ENCODE measurements around the gene ANGPTL3. TPM values are rescaled to one million over a fixed set of nuclear protein-coding genes. Genes with fewer than 3 reads are reported as not detected.
"Not testable (repeated sequence)": the region's sequence is repeated elsewhere in the genome, so short reads cannot be mapped to it uniquely, and the experiment has no call there.

ANGPTL3 gene
- total RNA-seq, 2 experiments from 2014 or later: not detected

DNA sequence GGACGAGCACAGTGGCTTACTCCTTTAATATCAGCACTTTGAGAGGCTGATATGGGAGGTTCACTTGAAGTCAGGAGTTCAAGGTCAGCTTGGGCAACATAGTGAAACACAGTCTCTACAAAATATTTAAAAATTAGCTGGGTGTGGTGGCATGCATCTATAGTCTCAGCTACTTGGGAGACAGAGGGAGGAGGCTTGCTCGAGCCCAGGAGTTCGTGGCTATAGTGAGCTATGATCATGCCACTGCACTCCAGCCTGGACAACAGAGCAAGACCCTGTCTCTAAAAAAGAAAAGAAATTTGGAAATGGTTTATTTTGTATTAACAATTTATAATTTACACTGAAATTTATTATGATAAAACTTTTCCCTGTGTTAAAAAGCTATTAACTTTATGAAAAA lies 1.7 kb upstream of the ANGPTL3 start:
- ChIA-PET POLR2A (no interaction called here), CTCF (no interaction called here)
- H3K36me3 Mint-ChIP-seq (ENCODE audit: low read depth): no peaks in the 10 kb centered on the region
- no peak overlapping the region for H3K27ac Mint-ChIP-seq
- H3K9me3 Mint-ChIP-seq: no peaks in the 10 kb centered on the region
- DNase-seq: no peak
- no peaks in the 10 kb centered on the region for H3K27me3 Mint-ChIP-seq
- H3K4me1 Mint-ChIP-seq: no peaks in the 10 kb centered on the region
- H3K4me3 Mint-ChIP-seq: no peak overlapping the region

DNA sequence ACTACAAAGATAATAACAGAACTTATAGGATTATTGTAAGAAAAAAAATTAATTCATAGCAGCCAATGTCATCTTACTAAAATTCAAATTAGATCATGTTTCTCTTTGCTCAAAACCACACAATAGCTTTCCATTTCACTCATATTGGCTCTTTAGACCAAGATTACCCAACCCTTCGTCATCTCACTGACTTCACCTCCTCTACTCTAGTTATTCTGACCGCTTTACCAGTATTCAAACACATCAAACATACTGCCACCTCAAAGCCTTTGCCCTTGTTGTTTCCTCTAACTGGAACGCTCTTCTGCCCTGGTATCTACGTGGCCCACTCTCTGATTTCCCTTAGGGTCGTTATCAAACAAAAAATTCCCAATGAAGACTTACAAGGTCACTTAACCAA lies 1.7 kb downstream of the ANGPTL3 start:
- Mint-ChIP-seq H3K27ac (no peak overlapping the region), H3K27me3 (no peaks in the 10 kb centered on the region), H3K36me3 (ENCODE audit: low read depth) (no peaks in the 10 kb centered on the region), H3K4me1 (no peaks in the 10 kb centered on the region), H3K4me3 (no peak overlapping the region), H3K9me3 (no peaks in the 10 kb centered on the region)
- ChIA-PET CTCF (no interaction called here), POLR2A (no interaction called here)
- DNase-seq: no peak

DNA sequence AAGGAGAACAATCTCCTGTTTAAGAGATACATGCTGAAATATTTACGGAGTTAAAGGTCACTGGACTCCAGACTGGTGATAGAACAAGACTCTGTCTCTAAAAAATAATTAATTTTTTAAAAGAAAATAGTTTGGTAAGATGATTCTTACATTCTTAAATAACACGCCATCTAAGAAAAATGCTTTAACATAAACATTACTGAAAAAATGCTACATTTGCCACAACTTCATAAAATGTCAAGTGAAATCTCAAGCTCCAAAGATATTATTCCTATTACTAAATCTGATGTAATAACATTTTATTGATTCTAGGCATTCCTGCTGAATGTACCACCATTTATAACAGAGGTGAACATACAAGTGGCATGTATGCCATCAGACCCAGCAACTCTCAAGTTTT lies 4.1 kb downstream of the ANGPTL3 start:
- no peak overlapping the region for H3K4me3 Mint-ChIP-seq
- no peaks in the 10 kb centered on the region for H3K9me3 Mint-ChIP-seq
- ChIA-PET CTCF (no interaction called here), POLR2A (no interaction called here)
- no peaks in the 10 kb centered on the region for H3K36me3 Mint-ChIP-seq (ENCODE audit: low read depth)
- no peaks in the 10 kb centered on the region for H3K27me3 Mint-ChIP-seq
- DNase-seq: no peak
- no peak overlapping the region for H3K27ac Mint-ChIP-seq
- H3K4me1 Mint-ChIP-seq: no peaks in the 10 kb centered on the region

DNA sequence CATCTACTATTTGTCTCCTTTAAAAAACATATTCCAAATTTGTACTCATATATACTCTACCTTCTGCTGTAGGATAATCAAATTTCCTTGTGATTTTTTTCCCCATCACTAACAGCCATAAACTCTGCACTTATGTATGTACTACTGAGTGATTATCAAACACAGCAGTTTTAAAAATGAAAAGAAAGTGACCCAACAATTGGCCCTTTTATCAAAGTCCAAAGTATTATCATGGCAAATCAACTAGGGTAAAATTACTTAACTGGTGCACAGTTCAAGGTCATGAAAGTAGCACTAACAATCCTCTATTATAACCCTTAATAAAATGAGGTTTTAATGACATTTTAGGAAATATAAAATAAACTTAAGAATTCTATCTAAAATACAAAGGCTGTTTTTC lies 11.6 kb downstream of the ANGPTL3 start:
- ChIA-PET POLR2A (no interaction called here), CTCF (no interaction called here)
- no peak overlapping the region for H3K27ac Mint-ChIP-seq
- no peak for DNase-seq
- H3K27me3 Mint-ChIP-seq: no peaks in the 10 kb centered on the region
- no peaks in the 10 kb centered on the region for H3K4me1 Mint-ChIP-seq
- H3K4me3 Mint-ChIP-seq: no peak overlapping the region
- H3K9me3 Mint-ChIP-seq: no peaks in the 10 kb centered on the region
- no peaks in the 10 kb centered on the region for H3K36me3 Mint-ChIP-seq (ENCODE audit: low read depth)

DNA sequence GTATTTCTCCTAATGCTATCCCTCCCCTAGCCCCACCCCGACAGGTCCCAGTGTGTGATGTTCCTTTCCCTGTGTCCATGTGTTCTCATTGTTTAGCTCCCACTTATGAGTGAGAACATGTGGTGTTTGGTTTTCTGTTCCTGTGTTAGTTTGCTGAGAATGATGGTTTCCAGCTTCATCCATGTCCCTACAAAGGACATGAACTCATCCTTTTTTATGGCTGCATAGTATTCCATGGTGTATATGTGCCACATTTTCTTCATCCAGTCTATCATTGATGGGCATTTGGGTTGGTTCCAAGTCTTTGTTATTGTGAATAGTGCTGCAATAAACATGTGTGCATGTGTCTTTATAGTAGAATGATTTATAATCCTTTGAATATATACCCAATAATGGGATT lies 13.3 kb downstream of the ANGPTL3 start:
- H3K4me1 Mint-ChIP-seq; H3K4me3 Mint-ChIP-seq; H3K9me3 Mint-ChIP-seq; H3K27me3 Mint-ChIP-seq; DNase-seq; H3K36me3 Mint-ChIP-seq (ENCODE audit: low read depth); H3K27ac Mint-ChIP-seq; POLR2A ChIA-PET; CTCF ChIA-PET: not testable (repeated sequence)

DNA sequence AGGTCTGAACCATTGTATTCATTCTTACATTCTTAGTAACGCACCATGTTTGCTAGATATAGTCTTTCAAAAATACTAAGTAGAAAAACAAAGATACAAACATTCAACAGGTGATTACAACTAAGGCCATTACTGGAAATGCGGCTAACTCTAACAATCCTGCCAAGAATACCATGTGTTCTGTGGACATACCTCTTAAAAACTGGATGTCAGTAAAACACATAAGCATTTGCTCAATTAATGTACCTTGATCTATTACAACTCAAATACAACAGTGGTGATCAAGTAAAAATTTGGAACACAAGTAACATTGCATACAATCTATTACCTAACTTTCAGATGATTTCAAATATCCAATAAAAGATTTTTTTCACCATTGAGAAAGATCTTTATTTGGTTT lies 15.4 kb downstream of the ANGPTL3 start:
- ChIA-PET CTCF (no interaction called here), POLR2A (no interaction called here)
- H3K9me3 Mint-ChIP-seq: no peaks in the 10 kb centered on the region
- H3K4me3 Mint-ChIP-seq: no peak overlapping the region
- H3K27ac Mint-ChIP-seq: no peak overlapping the region
- no peaks in the 10 kb centered on the region for H3K36me3 Mint-ChIP-seq (ENCODE audit: low read depth)
- no peaks in the 10 kb centered on the region for H3K4me1 Mint-ChIP-seq
- no peaks in the 10 kb centered on the region for H3K27me3 Mint-ChIP-seq
- DNase-seq: no peak

DNA sequence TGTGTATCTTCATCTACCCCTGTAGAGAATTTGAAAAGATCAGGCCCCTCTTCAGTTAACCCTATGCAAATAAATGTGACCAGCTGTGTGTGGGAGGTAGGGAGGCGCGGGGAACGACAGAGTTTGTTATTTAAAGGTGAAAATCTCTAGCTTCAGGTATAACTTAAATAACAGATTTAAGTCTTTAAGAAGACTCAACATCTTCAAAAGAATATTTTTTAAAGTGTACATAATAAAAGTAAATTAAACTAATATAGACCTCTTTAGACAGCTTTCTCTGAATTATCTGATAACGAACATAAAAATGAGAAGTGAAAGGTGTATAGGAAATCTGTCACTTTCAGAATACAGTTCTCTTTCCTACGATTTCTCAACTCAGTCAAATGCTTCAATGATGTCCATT lies 16.0 kb downstream of the ANGPTL3 start:
- no peak for DNase-seq
- H3K4me1 Mint-ChIP-seq: no peaks in the 10 kb centered on the region
- ChIA-PET CTCF (no interaction called here), POLR2A (no interaction called here)
- no peaks in the 10 kb centered on the region for H3K36me3 Mint-ChIP-seq (ENCODE audit: low read depth)
- no peaks in the 10 kb centered on the region for H3K9me3 Mint-ChIP-seq
- H3K27ac Mint-ChIP-seq: no peak overlapping the region
- no peaks in the 10 kb centered on the region for H3K27me3 Mint-ChIP-seq
- no peak overlapping the region for H3K4me3 Mint-ChIP-seq

DNA sequence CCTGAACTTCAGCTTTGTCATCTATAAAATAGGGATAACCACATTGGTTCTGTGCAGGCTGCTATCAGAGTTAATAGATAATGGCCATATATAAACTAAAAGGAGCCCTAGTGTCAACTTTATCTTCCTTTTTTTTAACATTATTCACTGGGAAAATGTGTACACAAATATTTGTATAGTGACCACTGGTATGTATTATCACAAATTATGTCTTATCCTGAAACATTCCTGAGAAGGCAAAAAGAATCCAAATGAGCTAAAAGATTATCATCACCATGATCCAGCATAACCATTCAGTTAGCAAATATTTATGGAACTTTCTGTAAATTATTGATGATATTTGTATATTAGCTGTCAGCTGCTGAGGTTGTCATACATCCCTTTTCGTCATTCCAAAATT lies 16.6 kb downstream of the ANGPTL3 start:
- H3K4me3 Mint-ChIP-seq: no peak overlapping the region
- H3K27me3 Mint-ChIP-seq: no peaks in the 10 kb centered on the region
- no peaks in the 10 kb centered on the region for H3K9me3 Mint-ChIP-seq
- ChIA-PET CTCF (no interaction called here), POLR2A (no interaction called here)
- no peaks in the 10 kb centered on the region for H3K4me1 Mint-ChIP-seq
- no peak overlapping the region for H3K27ac Mint-ChIP-seq
- no peak for DNase-seq
- no peaks in the 10 kb centered on the region for H3K36me3 Mint-ChIP-seq (ENCODE audit: low read depth)

DNA sequence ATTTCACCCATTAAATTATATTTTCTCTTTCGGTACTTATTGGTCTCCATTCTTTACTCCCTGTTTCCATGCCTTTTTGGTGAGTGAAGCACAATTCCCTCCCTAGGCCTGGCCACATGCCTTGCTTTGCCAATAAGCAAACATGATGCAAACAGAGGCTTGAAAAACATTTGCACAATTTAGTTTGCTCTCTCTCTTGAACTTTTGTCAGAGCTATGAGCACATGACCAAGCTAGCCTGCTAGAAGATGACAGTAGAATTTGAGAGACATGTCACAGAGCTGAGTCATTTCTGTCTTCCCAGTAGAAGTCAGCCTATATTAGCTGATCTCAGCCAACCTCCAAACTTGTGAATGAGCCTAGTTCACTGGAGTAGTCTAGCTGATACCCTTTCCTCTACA lies 24.6 kb downstream of the ANGPTL3 start:
- POLR2A ChIA-PET: no interaction called here
- no peak for DNase-seq
- no peaks in the 10 kb centered on the region for H3K9me3 Mint-ChIP-seq

DNA sequence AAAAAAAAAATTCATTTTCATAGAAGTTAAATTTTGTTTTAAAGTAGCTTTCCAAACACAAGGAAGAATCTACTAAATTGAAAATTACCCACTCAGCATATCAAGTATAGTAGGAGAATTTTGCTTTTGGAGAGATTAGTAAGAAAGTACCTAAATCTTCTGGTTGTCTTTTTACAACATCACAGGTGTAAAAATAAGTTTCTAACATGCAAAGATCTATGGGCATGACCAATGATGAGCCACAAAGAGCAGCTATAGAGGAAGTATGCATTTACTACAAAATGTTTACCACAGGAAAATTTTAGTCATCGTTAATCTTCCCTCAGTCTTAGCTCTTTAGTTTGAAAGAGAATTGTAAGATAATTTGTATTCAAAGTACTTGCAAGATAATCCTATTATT lies 28.1 kb downstream of the ANGPTL3 start:
- H3K4me1 Mint-ChIP-seq: peaks cover 6% of the 10 kb centered on the region
- no peaks in the 10 kb centered on the region for H3K36me3 Mint-ChIP-seq (ENCODE audit: low read depth)
- no peak overlapping the region for H3K27ac Mint-ChIP-seq
- H3K4me3 Mint-ChIP-seq: no peak overlapping the region
- H3K9me3 Mint-ChIP-seq: no peaks in the 10 kb centered on the region
- CTCF ChIA-PET: no interaction called here
- no peak for DNase-seq
- H3K27me3 Mint-ChIP-seq: no peaks in the 10 kb centered on the region
- POLR2A ChIA-PET: no interaction called here

More for the DNA sequence above, 24.6 kb downstream of the ANGPTL3 start:
- CTCF ChIA-PET: interaction anchor here (1.0 kb wide), 1 partner anchor 125 kb away, joined by 3 read pairs; no protein-coding TSS in a partner anchor
- no peaks in the 10 kb centered on the region for H3K27me3 Mint-ChIP-seq
- no peaks in the 10 kb centered on the region for H3K36me3 Mint-ChIP-seq (ENCODE audit: low read depth)
- H3K27ac Mint-ChIP-seq: no peak overlapping the region
- peaks cover 6% of the 10 kb centered on the region for H3K4me1 Mint-ChIP-seq
- no peak overlapping the region for H3K4me3 Mint-ChIP-seq

DNA sequence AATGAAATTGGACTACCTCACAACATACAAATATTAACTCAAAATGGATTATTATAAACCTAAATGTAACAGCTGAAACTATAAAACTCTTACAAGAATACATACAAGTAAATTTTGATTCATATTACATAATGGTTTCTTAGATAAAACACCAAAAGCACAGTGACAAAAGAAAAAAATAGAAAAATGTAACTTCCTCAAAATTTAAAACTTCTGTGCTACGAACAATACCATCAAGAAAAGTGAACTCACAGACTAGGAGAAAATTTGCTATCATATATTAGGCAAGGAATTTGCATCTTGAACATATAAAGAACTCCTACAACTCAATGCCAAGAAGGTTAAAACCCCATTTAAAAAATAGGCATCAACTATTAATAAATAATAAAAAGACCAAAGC lies 31.2 kb downstream of the ANGPTL3 start:
- no peak overlapping the region for H3K27ac Mint-ChIP-seq
- no peaks in the 10 kb centered on the region for H3K36me3 Mint-ChIP-seq (ENCODE audit: low read depth)
- H3K4me1 Mint-ChIP-seq: peaks cover 4% of the 10 kb centered on the region
- ChIA-PET CTCF (no interaction called here), POLR2A (no interaction called here)
- H3K9me3 Mint-ChIP-seq: no peaks in the 10 kb centered on the region
- no peak overlapping the region for H3K4me3 Mint-ChIP-seq
- DNase-seq: no peak
- H3K27me3 Mint-ChIP-seq: no peaks in the 10 kb centered on the region

DNA sequence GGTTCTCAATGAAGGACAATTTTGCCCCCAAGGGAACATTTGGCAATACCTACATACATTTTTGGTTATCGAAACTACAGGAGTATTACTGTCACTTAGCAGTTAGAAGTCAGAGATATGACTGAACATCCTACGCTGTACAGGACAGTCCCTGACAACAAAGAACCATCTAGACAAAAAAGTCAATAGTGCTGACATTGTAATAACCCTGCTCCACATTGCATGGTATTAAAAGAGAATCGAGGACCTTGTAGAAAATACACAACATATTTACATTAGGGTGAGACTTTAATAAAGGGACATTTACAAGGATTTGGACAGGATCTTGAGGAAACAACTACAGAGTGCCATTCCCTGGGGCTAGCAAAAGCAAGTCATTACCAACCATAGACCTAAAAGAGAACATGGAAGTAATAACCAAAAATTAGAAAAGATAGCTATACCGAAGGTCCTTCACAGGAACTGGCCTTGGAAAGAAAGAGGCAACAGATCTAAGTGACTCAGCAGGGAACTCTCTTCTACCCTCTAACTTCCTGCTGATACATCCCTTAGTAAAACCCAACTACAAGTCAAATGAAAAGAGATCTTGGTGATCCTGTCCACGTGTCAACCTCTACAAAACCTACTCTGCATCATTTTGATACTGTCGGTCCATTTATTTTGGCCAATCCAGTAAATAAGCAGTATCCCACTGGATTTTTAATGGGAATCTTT lies 40.2 kb downstream of the ANGPTL3 start:
- Mint-ChIP-seq H3K36me3 (ENCODE audit: low read depth) (no peaks in the 10 kb centered on the region), H3K27me3 (no peaks in the 10 kb centered on the region), H3K4me1 (no peaks in the 10 kb centered on the region), H3K27ac (no peak overlapping the region), H3K4me3 (no peak overlapping the region), H3K9me3 (no peaks in the 10 kb centered on the region)
- CTCF ChIA-PET: no interaction called here
- POLR2A ChIA-PET: no interaction called here
- DNase-seq: no peak

DNA sequence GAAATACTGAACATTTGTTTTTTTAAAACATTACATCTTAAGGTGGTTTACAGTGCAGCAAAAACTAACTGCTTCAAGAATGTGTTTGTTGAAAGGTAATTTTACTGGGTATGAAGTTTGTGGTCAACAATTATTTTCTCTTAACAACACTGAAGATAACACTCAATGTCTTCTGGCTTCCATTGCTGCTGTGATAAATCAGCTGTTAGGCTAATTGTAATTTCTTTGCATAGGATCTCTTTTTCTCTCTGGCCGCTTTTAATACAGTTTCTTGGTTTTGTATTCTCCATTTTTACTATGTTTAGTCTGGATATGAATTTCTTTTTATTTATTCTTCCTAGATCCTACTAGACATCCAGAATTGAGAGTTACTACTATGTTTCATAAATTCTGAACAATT lies 46.0 kb downstream of the ANGPTL3 start:
- ChIA-PET CTCF (no interaction called here), POLR2A (no interaction called here)
- no peak for DNase-seq
- no peaks in the 10 kb centered on the region for H3K9me3 Mint-ChIP-seq
- no peaks in the 10 kb centered on the region for H3K4me1 Mint-ChIP-seq
- no peak overlapping the region for H3K27ac Mint-ChIP-seq
- H3K36me3 Mint-ChIP-seq (ENCODE audit: low read depth): no peaks in the 10 kb centered on the region
- H3K27me3 Mint-ChIP-seq: no peaks in the 10 kb centered on the region
- H3K4me3 Mint-ChIP-seq: no peak overlapping the region

DNA sequence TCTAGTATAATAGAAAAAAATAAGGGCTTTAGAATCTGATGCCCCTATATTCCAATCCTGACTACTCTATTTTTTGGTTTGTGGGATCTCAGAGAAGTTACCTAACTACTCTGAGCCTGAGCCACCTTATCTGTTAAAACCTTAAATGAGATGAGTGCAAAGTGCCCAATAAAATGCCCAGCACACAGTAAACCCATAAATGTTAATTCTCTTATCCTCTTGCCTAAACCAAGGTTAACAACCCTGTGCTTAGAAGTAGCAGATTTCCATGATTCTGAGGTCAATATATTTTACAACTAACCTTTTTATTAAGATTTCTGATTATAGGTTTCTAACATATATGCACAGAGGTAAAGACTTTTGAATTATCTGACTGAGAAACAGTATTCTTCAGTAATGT lies 55.1 kb downstream of the ANGPTL3 start:
- H3K36me3 Mint-ChIP-seq (ENCODE audit: low read depth): no peaks in the 10 kb centered on the region
- POLR2A ChIA-PET: no interaction called here
- CTCF ChIA-PET: no interaction called here
- no peaks in the 10 kb centered on the region for H3K4me1 Mint-ChIP-seq
- no peak overlapping the region for H3K27ac Mint-ChIP-seq
- no peaks in the 10 kb centered on the region for H3K9me3 Mint-ChIP-seq
- H3K4me3 Mint-ChIP-seq: no peak overlapping the region
- H3K27me3 Mint-ChIP-seq: no peaks in the 10 kb centered on the region
- no peak for DNase-seq

Data from activated CD4-positive, alpha-beta T cell treated with anti-CD3 and anti-CD28 coated beads, Interleukin-2, amount 10 ng/mL, durations not matched to agents 7 days and 5 days (primary cell).